Astrocyte (in vitro differentiated cells and primary cell): Measurements from ENCODE around the gene WDR73. TPM values are rescaled to one million over a fixed set of nuclear protein-coding genes. Genes with fewer than 3 reads are reported as not detected.

Source experiments
- DNase-seq: peaks from one replicate; pipeline ENCODE4 v3.0.0-alpha.2; 2010; ENCODE audit warnings: low read depth
- FAIRE-seq: peaks from 2 replicates; lab custom pipeline; 2011; peaks lifted over from hg19 to GRCh38; lab: Jason Lieb, UNC
- H2AFZ ChIP-seq: 2 replicates; pipeline ENCODE4 v1.6.0; 2012; ENCODE audit warnings: low read depth, low read length, inconsistent platforms
- H3K27ac ChIP-seq: 2 replicates; pipeline ENCODE4 v1.5.1; 2011; ENCODE audit warnings: low read depth, low read length, inconsistent platforms
- H3K27me3 ChIP-seq: 2 replicates; pipeline ENCODE4 v1.6.0; 2011; ENCODE audit warnings: low read length, inconsistent platforms; ENCODE audit not compliant: insufficient read depth
- H3K36me3 ChIP-seq: 2 replicates; pipeline ENCODE4 v1.5.1; 2011; ENCODE audit warnings: low read length, inconsistent platforms; ENCODE audit not compliant: insufficient read depth
- H3K4me1 ChIP-seq: 2 replicates; pipeline ENCODE4 v1.5.1; 2011; ENCODE audit warnings: low read length, inconsistent platforms; ENCODE audit not compliant: insufficient read depth
- H3K4me2 ChIP-seq: 2 replicates; pipeline ENCODE4 v1.6.0; 2012; ENCODE audit warnings: low read length, inconsistent platforms
- H3K4me3 ChIP-seq: 2 replicates; pipeline ENCODE4 v1.5.1; 2011; ENCODE audit warnings: low read depth, mild to moderate bottlenecking, low read length, inconsistent platforms; ENCODE audit not compliant: insufficient read depth
- H3K79me2 ChIP-seq: 2 replicates; pipeline ENCODE4 v1.6.0; 2012; ENCODE audit warnings: mild to moderate bottlenecking, low read length, inconsistent platforms; ENCODE audit not compliant: insufficient read depth
- H3K9ac ChIP-seq: 2 replicates; pipeline ENCODE4 v1.6.0; 2012; ENCODE audit warnings: mild to moderate bottlenecking, low read length, inconsistent platforms
- H3K9me3 ChIP-seq: 2 replicates; pipeline ENCODE4 v1.5.1; 2012; ENCODE audit warnings: low read depth, mild to moderate bottlenecking, low read length, inconsistent platforms; ENCODE audit not compliant: insufficient read depth
- H4K20me1 ChIP-seq: 2 replicates; pipeline ENCODE4 v1.6.0; 2012; ENCODE audit warnings: low read length, inconsistent platforms; ENCODE audit not compliant: insufficient read depth
- H3K27ac Mint-ChIP-seq: one replicate; pipeline ENCODE4 v1.8.0; 2021; ENCODE audit warnings: mild to moderate bottlenecking, mixed read lengths; ENCODE audit not compliant: unreplicated experiment
- H3K27me3 Mint-ChIP-seq: one replicate; pipeline ENCODE4 v1.8.0; 2021; ENCODE audit warnings: low read depth, mixed read lengths; ENCODE audit not compliant: unreplicated experiment
- H3K36me3 Mint-ChIP-seq: one replicate; pipeline ENCODE4 v1.8.0; 2021; ENCODE audit warnings: low read depth, mixed read lengths; ENCODE audit not compliant: unreplicated experiment
- H3K4me1 Mint-ChIP-seq: one replicate; pipeline ENCODE4 v1.8.0; 2021; ENCODE audit warnings: low read depth, mixed read lengths; ENCODE audit not compliant: unreplicated experiment
- H3K4me3 Mint-ChIP-seq: one replicate; pipeline ENCODE4 v1.8.0; 2021; ENCODE audit warnings: mild to moderate bottlenecking, moderate library complexity, mixed read lengths; ENCODE audit not compliant: unreplicated experiment
- H3K9me3 Mint-ChIP-seq: one replicate; pipeline ENCODE4 v1.8.0; 2021; ENCODE audit warnings: mild to moderate bottlenecking, mixed read lengths; ENCODE audit not compliant: unreplicated experiment
- CTCF ChIP-seq: IDR thresholded peaks from 2 replicates; pipeline ENCODE4 v1.5.1; 2011; ENCODE audit warnings: low read depth, mild to moderate bottlenecking, inconsistent platforms, low read length, moderate library complexity; ENCODE audit not compliant: insufficient read depth
- EZH2 ChIP-seq: IDR thresholded peaks from 2 replicates; pipeline ENCODE4 v1.6.1; 2012; ENCODE audit warnings: mild to moderate bottlenecking, low read length, inconsistent platforms; ENCODE audit not compliant: insufficient read depth
- total RNA-seq: library from RNA; stranded (reverse); gene quantifications from 2 replicates; pipeline ENCODE4 v1.2.1, GENCODE V29; 2021

Gene WDR73
- total RNA-seq, 1 donor from 2014 or later, result 23.9 TPM

- Histone ChIP-seq H2AFZ (peak overlapping the region; percentile 92), H3K4me1 (peaks cover 4% of the 10 kb centered on the region), H4K20me1 (peaks cover 20% of the 10 kb centered on the region), H3K79me2 (peaks cover 26% of the 10 kb centered on the region), H3K4me2 (peak overlapping the region; percentile 93), H3K27me3 (no peaks in the 10 kb centered on the region), H3K9me3 (no peaks in the 10 kb centered on the region), H3K36me3 (no peaks in the 10 kb centered on the region), H3K4me3 (peak overlapping the region; percentile 85), H3K27ac (no peak overlapping the region), H3K9ac (peak overlapping the region; percentile 91)
- H3K4me1 Mint-ChIP-seq, result peaks cover 9% of the 10 kb centered on the region
- peaks cover 10% of the 10 kb centered on the region for H3K36me3 Mint-ChIP-seq
- H3K27me3 Mint-ChIP-seq, result no peaks in the 10 kb centered on the region
- TF ChIP-seq EZH2 (no peak), CTCF (no peak)
- H3K27ac Mint-ChIP-seq, result no peak overlapping the region
- DNase-seq (peak; percentile 76), FAIRE-seq (no peak)
- peak overlapping the region; percentile 93 for H3K4me3 Mint-ChIP-seq
- peaks cover 2% of the 10 kb centered on the region for H3K9me3 Mint-ChIP-seq
Observed at GRCh38 chr15:84600331-84600686, 53.8 kb downstream of the WDR73 start.

GRCh38 chr15:84599906-84600305 lies 54.2 kb downstream of the WDR73 start:
- Histone ChIP-seq H3K4me1 (peaks cover under 1% of the 10 kb centered on the region), H3K79me2 (peaks cover 22% of the 10 kb centered on the region), H3K27me3 (no peaks in the 10 kb centered on the region), H3K4me2 (peak overlapping the region; percentile 93), H3K27ac (no peak overlapping the region), H3K4me3 (no peak overlapping the region), H3K9me3 (no peaks in the 10 kb centered on the region), H3K9ac (no peak overlapping the region), H3K36me3 (no peaks in the 10 kb centered on the region), H4K20me1 (peaks cover 16% of the 10 kb centered on the region), H2AFZ (no peak overlapping the region)
- H3K36me3 Mint-ChIP-seq, result peaks cover 6% of the 10 kb centered on the region
- H3K27me3 Mint-ChIP-seq, result no peaks in the 10 kb centered on the region
- DNase-seq, result no peak
- H3K9me3 Mint-ChIP-seq, result peaks cover 2% of the 10 kb centered on the region
- peaks cover 9% of the 10 kb centered on the region for H3K4me1 Mint-ChIP-seq
- H3K27ac Mint-ChIP-seq, result no peak overlapping the region
- no peak overlapping the region for H3K4me3 Mint-ChIP-seq
- no peak for TF ChIP-seq CTCF
- no peak for TF ChIP-seq EZH2
- FAIRE-seq, result no peak

GRCh38 chr15:84598993-84599392 lies 55.1 kb downstream of the WDR73 start:
- no peaks in the 10 kb centered on the region for H3K9me3 ChIP-seq
- H3K9ac ChIP-seq, result no peak overlapping the region
- H3K27ac Mint-ChIP-seq, result no peak overlapping the region
- peaks cover 7% of the 10 kb centered on the region for H3K9me3 Mint-ChIP-seq
- H4K20me1 ChIP-seq, result peaks cover 10% of the 10 kb centered on the region
- no peaks in the 10 kb centered on the region for H3K27me3 Mint-ChIP-seq
- peak; percentile 32 for DNase-seq
- no peak overlapping the region for H3K4me2 ChIP-seq
- no peak overlapping the region for H3K4me3 ChIP-seq
- no peaks in the 10 kb centered on the region for H3K4me1 ChIP-seq
- H3K4me1 Mint-ChIP-seq, result peaks cover 9% of the 10 kb centered on the region
- H3K36me3 ChIP-seq, result no peaks in the 10 kb centered on the region
- TF ChIP-seq EZH2 (no peak), CTCF (peak; percentile 78)
- H2AFZ ChIP-seq, result no peak overlapping the region
- H3K27ac ChIP-seq, result no peak overlapping the region
- H3K27me3 ChIP-seq, result no peaks in the 10 kb centered on the region
- no peak overlapping the region for H3K4me3 Mint-ChIP-seq
- peaks cover 18% of the 10 kb centered on the region for H3K79me2 ChIP-seq
- H3K36me3 Mint-ChIP-seq, result peaks cover 4% of the 10 kb centered on the region
- no peak for FAIRE-seq
